Liver (tissue), 9 donors: Measurements from ENCODE around the gene SH3D19. TPM values are rescaled to one million over a fixed set of nuclear protein-coding genes. Genes with fewer than 3 reads are reported as not detected.

ENCODE experiments used
- DNase-seq: peaks from one replicate; pipeline ENCODE4 v3.0.0-alpha.2; 2017; ENCODE audit warnings: low spot score
- H3K27ac ChIP-seq, 2 donors: one replicate each; pipeline ENCODE4 v1.7.0; 2013; ENCODE audit warnings: inconsistent platforms in 2 of 2, low read length in 2 of 2, control low read depth in 1 of 2, low read depth in 1 of 2, mild to moderate bottlenecking in 1 of 2
- H3K27me3 ChIP-seq, 4 donors: one replicate each; pipeline versions ENCODE4 v1.6.1 to v1.7.0; 2013; ENCODE audit warnings: low read length in 3 of 4, inconsistent platforms in 1 of 4, mild to moderate bottlenecking in 1 of 4, moderate library complexity in 1 of 4; ENCODE audit not compliant: control insufficient read depth in 4 of 4, insufficient read depth in 4 of 4
- H3K36me3 ChIP-seq, 4 donors: one replicate each; pipeline versions ENCODE4 v1.6.1 to v1.7.0; 2013; ENCODE audit warnings: low read length in 3 of 4, mild to moderate bottlenecking in 3 of 4, low read depth in 1 of 4, moderate library complexity in 1 of 4; ENCODE audit not compliant: control insufficient read depth in 4 of 4, insufficient read depth in 3 of 4
- H3K4me1 ChIP-seq, 4 donors: one replicate each; pipeline versions ENCODE4 v1.6.1 to v1.7.0; 2013; ENCODE audit warnings: low read length in 3 of 4, mild to moderate bottlenecking in 3 of 4, moderate library complexity in 1 of 4; ENCODE audit not compliant: control insufficient read depth in 4 of 4, insufficient read depth in 4 of 4
- H3K4me3 ChIP-seq, 3 donors: one replicate each; pipeline versions ENCODE4 v1.6.1 to v1.7.0; 2013; ENCODE audit warnings: low read length in 3 of 3, control low read depth in 1 of 3, low read depth in 1 of 3, mild to moderate bottlenecking in 1 of 3
- H3K9ac ChIP-seq, 2 donors: one replicate each; pipeline ENCODE4 v1.7.0; 2013; ENCODE audit warnings: low read length in 2 of 2, mild to moderate bottlenecking in 2 of 2, moderate library complexity in 2 of 2, control low read depth in 1 of 2, low read depth in 1 of 2
- H3K9me3 ChIP-seq, 4 donors: one replicate each; pipeline versions ENCODE4 v1.6.1 to v1.7.0; 2013; ENCODE audit warnings: low read length in 3 of 4; ENCODE audit not compliant: control insufficient read depth in 4 of 4
- EGR1 ChIP-seq, 2 donors: IDR thresholded peaks; 2 replicates each; pipeline ENCODE4 v1.6.1; 2016 to 2018; ENCODE audit warnings: antibody characterized with exemption in 2 of 2, low read depth in 2 of 2
- FOXA1 ChIP-seq: IDR thresholded peaks from 2 replicates; pipeline ENCODE4 v1.6.1; 2016; ENCODE audit warnings: antibody characterized with exemption
- FOXA2 ChIP-seq: IDR thresholded peaks from 2 replicates; pipeline ENCODE4 v1.6.1; 2016; ENCODE audit warnings: antibody characterized with exemption
- GABPA ChIP-seq, 2 donors: IDR thresholded peaks in 1 of 2; conservative IDR thresholded peaks in 1 of 2; 2 replicates each; pipeline ENCODE4 v1.6.1; 2016; ENCODE audit warnings: antibody characterized with exemption in 2 of 2, mild to moderate bottlenecking in 1 of 2, moderate library complexity in 1 of 2
- HNF4A ChIP-seq, 2 donors: conservative IDR thresholded peaks; 2 replicates each; pipeline ENCODE4 v1.6.1; 2016; ENCODE audit warnings: antibody characterized with exemption in 2 of 2, mild to moderate bottlenecking in 2 of 2
- HNF4G ChIP-seq: IDR thresholded peaks from 2 replicates; pipeline ENCODE4 v1.6.1; 2016; ENCODE audit warnings: antibody characterized with exemption
- JUND ChIP-seq, 2 donors: IDR thresholded peaks; 2 replicates each; pipeline ENCODE4 v1.6.1; 2016; ENCODE audit warnings: antibody characterized with exemption in 2 of 2
- NR2F2 ChIP-seq: IDR thresholded peaks from 2 replicates; pipeline ENCODE4 v1.6.1; 2016; ENCODE audit warnings: antibody characterized with exemption
- RAD21 ChIP-seq, 2 donors: IDR thresholded peaks; 2 replicates each; pipeline ENCODE4 v1.6.1; 2016; ENCODE audit warnings: antibody characterized with exemption in 2 of 2, mild to moderate bottlenecking in 2 of 2
- RXRA ChIP-seq, 2 donors: IDR thresholded peaks; 2 replicates each; pipeline ENCODE4 v1.6.1; 2017 to 2018; ENCODE audit warnings: antibody characterized with exemption in 2 of 2, mild to moderate bottlenecking in 1 of 2
- SP1 ChIP-seq: IDR thresholded peaks from 2 replicates; pipeline ENCODE4 v1.6.1; 2018; ENCODE audit warnings: antibody characterized with exemption, mild to moderate bottlenecking
- TAF1 ChIP-seq: conservative IDR thresholded peaks from 2 replicates; pipeline ENCODE4 v1.6.1; 2016; ENCODE audit warnings: antibody characterized with exemption, mild to moderate bottlenecking
- YY1 ChIP-seq: IDR thresholded peaks from 2 replicates; pipeline ENCODE4 v1.6.1; 2016; ENCODE audit warnings: antibody characterized with exemption, mild to moderate bottlenecking
- WGBS: extraction: QIAGEN DNeasy Blood & Tissue Kit; methylation state at CpG from one replicate; pipeline ENCODE4 v1.1.7; 2013; 5-methylcytosine and 5-hydroxymethylcytosine counted together
- polyA plus RNA-seq, 2 donors: library from polyadenylated mRNA; stranded (reverse) in 1 of 2; unstranded in 1 of 2; fragments of 200-250 nt in 1 of 2; fragments of >200 nt in 1 of 2; fragmentation: Nextera tagmentation in 1 of 2; extraction: Ambion mirVana in 1 of 2; gene quantifications; one replicate each; pipeline versions ENCODE4 v1.2.1 to v1.2.3, GENCODE V29; 2013 to 2015
- total RNA-seq, 2 donors: library from RNA; depleted of rRNA; stranded (reverse); fragments of >200 nt; gene quantifications; one replicate each; pipeline ENCODE4 v1.2.3, GENCODE V29; 2014
- TF ChIP-seq, protein P1 (sequence below): IDR thresholded peaks from 2 replicates; pipeline ENCODE4 v1.6.1; 2016; ENCODE audit warnings: antibody characterized with exemption
- TF ChIP-seq, protein P2 (sequence below): fragments of 150-350 bp; IDR thresholded peaks from 2 replicates; pipeline ENCODE4 v1.5.1; 2017; ENCODE audit warnings: improper control_type of control experiment, low read depth, low read length; ENCODE audit not compliant: missing input control
- TF ChIP-seq, protein P3 (sequence below): IDR thresholded peaks from 2 replicates; pipeline ENCODE4 v1.6.1; 2016; ENCODE audit warnings: antibody characterized with exemption
- TF ChIP-seq, protein P4 (sequence below): IDR thresholded peaks from 2 replicates; pipeline ENCODE4 v1.6.1; 2016; ENCODE audit warnings: antibody characterized with exemption, mild to moderate bottlenecking
- donor health status: healthy.
- donor health status: healthy.
- donor health status: healthy.
- donor health status: healthy.
- donor health status: healthy.

SH3D19 gene
- total and polyA plus RNA-seq, 4 donors = 11.0 to 22.2 (median 17.1) TPM

DNA sequence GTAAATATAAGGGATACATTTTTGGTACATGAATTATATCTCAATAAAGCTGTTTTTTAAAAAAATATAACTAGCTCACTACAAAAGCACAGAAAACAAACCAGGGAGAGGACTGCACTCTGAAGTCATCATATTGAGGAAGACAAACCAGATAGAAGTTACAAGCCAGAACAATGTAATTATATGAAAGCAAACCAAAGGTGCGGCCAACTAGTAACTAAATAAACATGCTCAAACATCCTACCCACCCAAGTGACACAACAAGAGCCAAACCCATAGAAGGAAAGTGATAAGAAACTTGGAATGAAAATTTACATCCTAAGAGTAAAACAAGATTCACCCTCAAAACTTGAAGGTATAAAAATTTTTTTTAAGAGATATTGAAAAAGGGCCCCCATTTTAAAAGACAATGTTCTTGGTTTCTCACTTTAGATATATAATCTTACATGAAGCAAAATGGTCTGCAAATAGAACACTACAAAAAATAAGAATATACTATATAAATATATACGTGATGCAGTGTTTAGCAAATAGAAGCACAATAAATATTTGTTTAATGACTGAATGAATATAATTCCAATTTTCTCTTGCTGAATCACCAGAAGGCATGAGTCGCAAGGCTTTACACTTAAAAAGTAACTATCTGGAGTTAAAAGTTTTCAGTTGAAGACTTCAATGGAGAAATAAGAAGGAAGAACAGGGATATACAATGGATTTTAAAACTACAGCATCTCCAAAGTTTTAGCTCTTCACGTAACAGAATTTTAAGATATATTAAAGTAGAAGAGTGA, 4.0 kb upstream of the SH3D19 start:
- Histone ChIP-seq H3K9ac (no peak overlapping the region), H3K27me3 (no peaks in the 10 kb centered on the region), H3K27ac (no peak overlapping the region), H3K9me3 (no peaks in the 10 kb centered on the region), H3K36me3 (no peaks in the 10 kb centered on the region), H3K4me3 (no peak overlapping the region), H3K4me1 (peaks cover 0 to 13% (median 9%) of the 10 kb centered on the region in 4 donors)
- WGBS = 86% methylated on average over 4 of the region's 4 CpGs
- no peak for DNase-seq
- TF ChIP-seq, protein P1, sequence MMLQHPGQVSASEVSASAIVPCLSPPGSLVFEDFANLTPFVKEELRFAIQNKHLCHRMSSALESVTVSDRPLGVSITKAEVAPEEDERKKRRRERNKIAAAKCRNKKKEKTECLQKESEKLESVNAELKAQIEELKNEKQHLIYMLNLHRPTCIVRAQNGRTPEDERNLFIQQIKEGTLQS = no peak
- TF ChIP-seq YY1 = no peak
- TF ChIP-seq, protein P2, sequence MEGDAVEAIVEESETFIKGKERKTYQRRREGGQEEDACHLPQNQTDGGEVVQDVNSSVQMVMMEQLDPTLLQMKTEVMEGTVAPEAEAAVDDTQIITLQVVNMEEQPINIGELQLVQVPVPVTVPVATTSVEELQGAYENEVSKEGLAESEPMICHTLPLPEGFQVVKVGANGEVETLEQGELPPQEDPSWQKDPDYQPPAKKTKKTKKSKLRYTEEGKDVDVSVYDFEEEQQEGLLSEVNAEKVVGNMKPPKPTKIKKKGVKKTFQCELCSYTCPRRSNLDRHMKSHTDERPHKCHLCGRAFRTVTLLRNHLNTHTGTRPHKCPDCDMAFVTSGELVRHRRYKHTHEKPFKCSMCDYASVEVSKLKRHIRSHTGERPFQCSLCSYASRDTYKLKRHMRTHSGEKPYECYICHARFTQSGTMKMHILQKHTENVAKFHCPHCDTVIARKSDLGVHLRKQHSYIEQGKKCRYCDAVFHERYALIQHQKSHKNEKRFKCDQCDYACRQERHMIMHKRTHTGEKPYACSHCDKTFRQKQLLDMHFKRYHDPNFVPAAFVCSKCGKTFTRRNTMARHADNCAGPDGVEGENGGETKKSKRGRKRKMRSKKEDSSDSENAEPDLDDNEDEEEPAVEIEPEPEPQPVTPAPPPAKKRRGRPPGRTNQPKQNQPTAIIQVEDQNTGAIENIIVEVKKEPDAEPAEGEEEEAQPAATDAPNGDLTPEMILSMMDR = no peak

DNA sequence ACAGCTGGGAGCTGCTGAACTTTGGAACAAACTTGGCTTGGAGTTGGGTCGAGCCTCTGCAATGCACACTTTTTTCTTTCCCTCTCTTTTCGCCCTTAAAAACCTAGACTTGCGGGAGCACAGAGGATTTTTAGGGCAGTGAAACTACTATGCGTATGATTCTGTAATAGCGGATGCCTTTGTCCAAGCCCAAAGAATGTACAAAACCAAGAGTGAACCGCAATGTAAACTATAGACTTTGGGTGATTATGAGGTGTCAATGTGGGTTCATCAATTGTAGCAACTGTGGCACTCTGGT, 493 bp upstream of the SH3D19 start:
- DNase-seq = no peak
- Histone ChIP-seq H3K27me3 (no peaks in the 10 kb centered on the region), H3K9me3 (no peaks in the 10 kb centered on the region), H3K27ac (peak overlapping the region; percentile 97), H3K4me1 (peaks cover 2 to 42% (median 22%) of the 10 kb centered on the region in 4 donors), H3K36me3 (no peaks in the 10 kb centered on the region), H3K9ac (peak overlapping the region; percentile 18 to 93), H3K4me3 (peak overlapping the region; percentile 30 to 72 (median 33))
- TF ChIP-seq FOXA2 (no peak), RXRA (IDR thresholded peaks at IDR 0.05) (peak in 1 of 2 donors; percentile 72), SP1 (peak; percentile 45), HNF4A (conservative IDR thresholded peaks at IDR 0.05) (no peak), HNF4G (peak; percentile 5)
- TF ChIP-seq, protein P2 = no peak
- WGBS = 24% methylated on average over 6 of the region's 6 CpGs

DNA sequence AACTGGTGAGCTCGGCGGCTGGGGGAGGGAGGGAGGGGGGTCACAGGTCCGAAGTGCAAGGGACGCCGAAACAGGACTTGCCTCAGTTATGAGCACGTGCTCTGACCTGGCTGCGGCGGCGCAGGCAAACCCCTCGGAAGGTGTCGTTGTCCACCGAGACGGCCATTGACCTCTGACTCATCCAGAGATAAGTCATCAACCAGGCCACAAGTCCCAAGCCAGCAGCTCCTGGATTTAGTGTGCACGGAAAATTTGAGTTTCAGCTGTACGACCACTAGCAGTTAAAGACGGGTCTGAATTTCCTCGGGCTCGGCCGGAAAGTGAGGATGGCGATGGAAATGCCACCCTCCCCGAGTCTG, 674 bp downstream of the SH3D19 start:
- H3K36me3 ChIP-seq = no peaks in the 10 kb centered on the region
- peak overlapping the region; percentile 97 for H3K27ac ChIP-seq
- H3K4me1 ChIP-seq = peaks cover 2 to 42% (median 22%) of the 10 kb centered on the region in 4 donors
- peak overlapping the region; percentile 60 to 93 for H3K9ac ChIP-seq
- no peaks in the 10 kb centered on the region for H3K27me3 ChIP-seq
- peak; percentile 70 for DNase-seq
- 1% methylated on average over 21 of the region's 21 CpGs for WGBS
- peak overlapping the region; percentile 30 to 72 (median 33) for H3K4me3 ChIP-seq
- H3K9me3 ChIP-seq = no peaks in the 10 kb centered on the region
- TF ChIP-seq RXRA (IDR thresholded peaks at IDR 0.05) (peak; percentile 92 to 95), HNF4G (no peak), JUND (IDR thresholded peaks at IDR 0.05) (peak; percentile 96 to 97), RAD21 (IDR thresholded peaks at IDR 0.05) (peak in 1 of 2 donors; percentile 10), NR2F2 (no peak), SP1 (peak; percentile 77), HNF4A (conservative IDR thresholded peaks at IDR 0.05) (peak; percentile 77 to 89), FOXA1 (no peak), EGR1 (IDR thresholded peaks at IDR 0.05; ENCODE audit: low read depth in 2 of 2) (no peak), GABPA (IDR thresholded peaks at IDR 0.05 in 1 of 2, conservative IDR thresholded peaks at IDR 0.05 in 1 of 2) (no peak), TAF1 (peak; percentile 68), FOXA2 (no peak)
- TF ChIP-seq, protein P3, sequence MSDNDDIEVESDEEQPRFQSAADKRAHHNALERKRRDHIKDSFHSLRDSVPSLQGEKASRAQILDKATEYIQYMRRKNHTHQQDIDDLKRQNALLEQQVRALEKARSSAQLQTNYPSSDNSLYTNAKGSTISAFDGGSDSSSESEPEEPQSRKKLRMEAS = peak; percentile 71
- TF ChIP-seq, protein P4, sequence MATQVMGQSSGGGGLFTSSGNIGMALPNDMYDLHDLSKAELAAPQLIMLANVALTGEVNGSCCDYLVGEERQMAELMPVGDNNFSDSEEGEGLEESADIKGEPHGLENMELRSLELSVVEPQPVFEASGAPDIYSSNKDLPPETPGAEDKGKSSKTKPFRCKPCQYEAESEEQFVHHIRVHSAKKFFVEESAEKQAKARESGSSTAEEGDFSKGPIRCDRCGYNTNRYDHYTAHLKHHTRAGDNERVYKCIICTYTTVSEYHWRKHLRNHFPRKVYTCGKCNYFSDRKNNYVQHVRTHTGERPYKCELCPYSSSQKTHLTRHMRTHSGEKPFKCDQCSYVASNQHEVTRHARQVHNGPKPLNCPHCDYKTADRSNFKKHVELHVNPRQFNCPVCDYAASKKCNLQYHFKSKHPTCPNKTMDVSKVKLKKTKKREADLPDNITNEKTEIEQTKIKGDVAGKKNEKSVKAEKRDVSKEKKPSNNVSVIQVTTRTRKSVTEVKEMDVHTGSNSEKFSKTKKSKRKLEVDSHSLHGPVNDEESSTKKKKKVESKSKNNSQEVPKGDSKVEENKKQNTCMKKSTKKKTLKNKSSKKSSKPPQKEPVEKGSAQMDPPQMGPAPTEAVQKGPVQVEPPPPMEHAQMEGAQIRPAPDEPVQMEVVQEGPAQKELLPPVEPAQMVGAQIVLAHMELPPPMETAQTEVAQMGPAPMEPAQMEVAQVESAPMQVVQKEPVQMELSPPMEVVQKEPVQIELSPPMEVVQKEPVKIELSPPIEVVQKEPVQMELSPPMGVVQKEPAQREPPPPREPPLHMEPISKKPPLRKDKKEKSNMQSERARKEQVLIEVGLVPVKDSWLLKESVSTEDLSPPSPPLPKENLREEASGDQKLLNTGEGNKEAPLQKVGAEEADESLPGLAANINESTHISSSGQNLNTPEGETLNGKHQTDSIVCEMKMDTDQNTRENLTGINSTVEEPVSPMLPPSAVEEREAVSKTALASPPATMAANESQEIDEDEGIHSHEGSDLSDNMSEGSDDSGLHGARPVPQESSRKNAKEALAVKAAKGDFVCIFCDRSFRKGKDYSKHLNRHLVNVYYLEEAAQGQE = no peak
